NB4 (cell line): ENCODE data around the gene ABI1.

Source experiments
- MAX ChIP-seq: IDR thresholded peaks from 2 replicates; pipeline ENCODE4 v1.6.1; 2011; ENCODE audit warnings: low read depth, low read length
- MYC ChIP-seq: IDR thresholded peaks from 2 replicates; pipeline ENCODE4 v1.6.1; 2011; ENCODE audit warnings: low read depth, low read length
- POLR2A ChIP-seq: IDR thresholded peaks from 2 replicates; pipeline ENCODE4 v1.6.1; 2011; ENCODE audit warnings: mild to moderate bottlenecking; ENCODE audit not compliant: insufficient read length; ENCODE audit errors: extremely low read depth
- TF ChIP-seq, protein P1 (sequence below): IDR thresholded peaks from one replicate; pipeline ENCODE4 v1.5.1; 2012; ENCODE audit warnings: low read depth, low read length

DNA sequence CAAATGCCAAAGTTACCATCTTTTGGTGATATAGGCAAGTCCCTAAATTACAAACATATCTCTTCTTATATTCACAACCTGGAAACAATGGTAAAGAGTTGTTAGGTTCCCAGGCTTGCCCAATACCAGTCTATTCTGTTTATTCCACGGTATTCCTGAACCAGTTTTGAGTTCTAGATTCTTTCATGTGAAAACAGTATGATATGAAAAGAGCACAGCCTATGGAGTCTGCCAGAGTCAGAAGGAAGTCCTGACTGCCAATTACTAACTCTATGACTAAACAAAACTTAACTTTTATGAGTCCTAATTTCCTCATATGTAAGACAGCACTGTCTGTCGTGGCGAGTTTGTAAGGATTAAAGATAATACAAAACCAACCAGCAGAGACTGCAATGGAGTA lies 5.6 kb downstream of the ABI1 start:
- no peak for TF ChIP-seq POLR2A
- TF ChIP-seq, protein P1, sequence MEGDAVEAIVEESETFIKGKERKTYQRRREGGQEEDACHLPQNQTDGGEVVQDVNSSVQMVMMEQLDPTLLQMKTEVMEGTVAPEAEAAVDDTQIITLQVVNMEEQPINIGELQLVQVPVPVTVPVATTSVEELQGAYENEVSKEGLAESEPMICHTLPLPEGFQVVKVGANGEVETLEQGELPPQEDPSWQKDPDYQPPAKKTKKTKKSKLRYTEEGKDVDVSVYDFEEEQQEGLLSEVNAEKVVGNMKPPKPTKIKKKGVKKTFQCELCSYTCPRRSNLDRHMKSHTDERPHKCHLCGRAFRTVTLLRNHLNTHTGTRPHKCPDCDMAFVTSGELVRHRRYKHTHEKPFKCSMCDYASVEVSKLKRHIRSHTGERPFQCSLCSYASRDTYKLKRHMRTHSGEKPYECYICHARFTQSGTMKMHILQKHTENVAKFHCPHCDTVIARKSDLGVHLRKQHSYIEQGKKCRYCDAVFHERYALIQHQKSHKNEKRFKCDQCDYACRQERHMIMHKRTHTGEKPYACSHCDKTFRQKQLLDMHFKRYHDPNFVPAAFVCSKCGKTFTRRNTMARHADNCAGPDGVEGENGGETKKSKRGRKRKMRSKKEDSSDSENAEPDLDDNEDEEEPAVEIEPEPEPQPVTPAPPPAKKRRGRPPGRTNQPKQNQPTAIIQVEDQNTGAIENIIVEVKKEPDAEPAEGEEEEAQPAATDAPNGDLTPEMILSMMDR, result no peak
- TF ChIP-seq MAX, result no peak
- no peak for TF ChIP-seq MYC
